HG02623 (cell line): Measurements from ENCODE around the gene AAR2.

Experiments
- ATAC-seq: cut with Tn5 transposase; IDR thresholded peaks from one replicate; pipeline ENCODE4 v1.9.1; 2021; ENCODE audit warnings: moderate library complexity; ENCODE audit not compliant: unreplicated experiment

AAR2 gene

DNA sequence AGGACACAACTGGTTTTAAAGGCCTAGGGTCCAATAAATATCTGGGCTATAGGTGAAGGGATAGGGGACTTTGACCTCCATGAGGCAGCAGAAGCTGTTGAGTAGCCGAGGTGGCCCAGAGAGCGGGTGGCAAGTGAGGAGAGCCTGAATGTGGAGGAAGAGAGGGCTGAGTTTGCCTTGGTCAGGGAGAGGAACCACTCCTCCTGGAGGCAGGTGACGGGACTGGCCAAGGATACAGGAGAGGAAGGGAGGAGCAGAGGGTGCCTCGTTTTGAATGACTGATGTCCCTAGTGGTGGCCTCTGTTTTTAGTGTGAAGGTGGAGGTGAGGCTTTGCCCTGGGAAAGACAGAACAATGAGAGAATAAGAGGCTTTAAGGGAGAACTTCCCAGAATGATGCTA is 19.1 kb upstream of the AAR2 start:
- no peak for ATAC-seq

- ATAC-seq, result no peak
Observed at GRCh38 chr20:36218380-36219064, 17.8 kb upstream of the AAR2 start.

GRCh38 chr20:36219671-36220220 is 16.5 kb upstream of the AAR2 start:
- ATAC-seq, result no peak

- no peak for ATAC-seq
Observed at GRCh38 chr20:36225666-36226065, 10.6 kb upstream of the AAR2 start.

DNA sequence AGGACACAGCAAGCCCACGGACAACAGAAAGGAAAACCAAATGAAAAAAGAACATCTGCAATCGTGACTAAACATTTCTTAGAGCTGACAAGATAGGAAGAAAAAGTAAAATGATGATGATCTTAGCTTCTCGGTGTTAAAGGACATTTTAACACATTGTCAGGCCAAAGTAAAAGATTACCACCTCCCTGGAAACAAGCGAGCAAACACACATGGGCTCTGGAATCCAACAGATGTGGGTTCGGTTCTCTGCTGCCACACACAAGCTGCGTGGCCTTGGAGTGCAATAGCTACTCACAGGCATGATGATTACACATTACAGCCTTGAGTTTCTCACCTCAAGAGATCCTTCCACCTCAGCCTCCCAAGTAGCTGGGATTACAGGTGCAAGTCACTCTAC is 7.5 kb upstream of the AAR2 start:
- ATAC-seq, result no peak

- no peak for ATAC-seq
Observed at GRCh38 chr20:36230019-36230418, 6.3 kb upstream of the AAR2 start.

DNA sequence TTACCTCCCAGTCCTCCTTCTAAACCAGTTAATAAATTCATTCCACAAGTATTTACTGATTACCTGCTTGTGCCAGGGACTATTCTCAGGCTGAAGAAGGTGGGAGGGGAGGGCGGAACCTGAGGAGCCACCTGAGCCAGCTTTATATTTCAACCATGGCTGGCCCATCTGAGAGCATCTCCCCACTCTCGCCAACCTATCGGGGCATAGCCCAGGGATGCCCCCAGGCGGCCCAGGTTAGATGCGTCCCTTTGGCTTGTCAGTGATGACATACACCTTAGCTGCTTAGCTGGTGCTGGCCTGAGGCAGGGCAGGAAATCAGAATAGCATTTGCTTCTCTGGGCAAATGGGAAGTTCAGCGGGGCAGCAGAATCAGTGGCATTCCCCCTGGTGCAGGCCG is 4.9 kb upstream of the AAR2 start:
- no peak for ATAC-seq

DNA sequence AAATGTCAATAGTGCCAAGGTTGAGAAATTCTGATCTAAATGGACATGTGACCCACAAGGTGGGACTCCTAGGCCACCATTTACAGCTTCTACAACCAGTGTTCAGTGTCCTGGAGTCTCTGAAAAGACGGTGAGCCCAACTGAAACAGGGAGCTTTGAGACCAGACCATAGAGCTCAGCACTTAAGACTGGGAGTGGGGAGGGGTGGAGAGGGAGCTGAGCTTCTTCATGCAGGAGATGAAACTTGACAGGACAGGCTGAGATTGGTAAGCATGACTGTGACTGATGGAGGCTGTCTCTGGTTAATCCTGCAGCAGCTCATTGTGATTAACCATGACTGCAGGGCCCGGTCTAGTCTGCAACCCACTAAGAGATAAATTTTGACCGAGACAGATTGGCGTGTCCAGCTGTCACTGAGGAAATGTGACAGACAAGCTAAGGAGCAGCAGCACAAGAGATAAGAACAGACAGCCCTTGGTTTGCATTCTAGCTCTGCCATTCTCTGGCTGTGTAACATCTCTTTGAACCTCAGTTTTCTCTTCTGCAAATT is 1.4 kb upstream of the AAR2 start:
- ATAC-seq, result no peak

- no peak for ATAC-seq
Observed at GRCh38 chr20:36236786-36237121, 476 bp downstream of the AAR2 start.

GRCh38 chr20:36237477-36237876 is 1.2 kb downstream of the AAR2 start:
- no peak for ATAC-seq

DNA sequence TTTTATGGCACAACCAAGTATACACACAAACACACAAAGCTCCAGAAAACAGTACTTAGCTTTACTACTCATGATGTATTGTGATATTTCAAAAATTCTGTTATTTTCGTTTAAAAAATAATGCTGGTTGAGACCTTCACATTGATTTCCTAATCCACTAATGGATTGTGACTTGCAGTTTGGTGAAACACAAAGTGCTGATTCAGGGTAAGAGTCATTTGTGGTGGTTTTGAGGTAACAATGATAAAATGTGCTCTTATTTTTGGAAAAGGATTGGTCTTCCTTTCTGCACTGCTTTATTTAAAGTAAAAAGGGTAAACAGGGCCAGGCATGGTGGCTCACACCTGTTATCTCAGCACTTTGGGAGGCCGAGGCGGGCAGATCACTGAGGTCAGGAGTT is 1.9 kb downstream of the AAR2 start:
- ATAC-seq, result no peak

- no peak for ATAC-seq
Observed at GRCh38 chr20:36238760-36239159, 2.5 kb downstream of the AAR2 start.

DNA sequence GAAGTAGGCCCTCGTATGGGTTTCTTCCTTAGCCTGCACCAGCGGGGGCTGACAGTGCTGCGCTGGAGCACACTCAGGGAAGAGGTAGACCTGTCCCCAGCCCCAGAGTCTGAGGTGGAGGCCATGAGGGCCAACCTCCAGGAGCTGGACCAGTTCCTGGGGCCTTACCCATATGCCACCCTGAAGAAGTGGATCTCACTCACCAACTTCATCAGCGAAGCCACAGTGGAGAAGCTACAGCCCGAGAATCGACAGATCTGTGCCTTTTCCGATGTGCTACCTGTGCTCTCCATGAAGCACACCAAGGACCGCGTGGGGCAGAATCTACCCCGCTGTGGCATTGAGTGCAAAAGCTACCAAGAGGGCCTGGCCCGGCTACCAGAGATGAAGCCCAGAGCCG is 3.8 kb downstream of the AAR2 start:
- no peak for ATAC-seq

GRCh38 chr20:36241678-36242077 is 5.4 kb downstream of the AAR2 start:
- ATAC-seq, result no peak

DNA sequence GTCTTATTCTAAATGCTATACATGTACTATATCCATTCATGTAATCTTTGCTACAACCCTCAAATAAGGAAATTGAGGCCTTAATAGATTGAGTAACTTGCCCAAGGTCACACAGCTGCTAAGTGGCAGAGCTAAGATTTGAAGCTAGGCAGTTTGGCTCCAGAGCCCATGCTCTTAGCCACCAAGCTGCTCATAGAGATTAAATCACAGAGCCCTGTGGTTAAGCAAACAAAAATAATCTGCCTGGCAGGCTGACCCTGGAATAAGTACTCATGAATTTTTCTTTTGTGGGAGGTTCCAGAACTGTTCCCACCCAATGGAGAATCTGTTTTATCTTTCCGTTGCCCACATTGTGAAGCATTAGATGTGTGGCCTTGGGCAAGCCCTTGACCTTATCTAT is 7.4 kb downstream of the AAR2 start:
- no peak for ATAC-seq

DNA sequence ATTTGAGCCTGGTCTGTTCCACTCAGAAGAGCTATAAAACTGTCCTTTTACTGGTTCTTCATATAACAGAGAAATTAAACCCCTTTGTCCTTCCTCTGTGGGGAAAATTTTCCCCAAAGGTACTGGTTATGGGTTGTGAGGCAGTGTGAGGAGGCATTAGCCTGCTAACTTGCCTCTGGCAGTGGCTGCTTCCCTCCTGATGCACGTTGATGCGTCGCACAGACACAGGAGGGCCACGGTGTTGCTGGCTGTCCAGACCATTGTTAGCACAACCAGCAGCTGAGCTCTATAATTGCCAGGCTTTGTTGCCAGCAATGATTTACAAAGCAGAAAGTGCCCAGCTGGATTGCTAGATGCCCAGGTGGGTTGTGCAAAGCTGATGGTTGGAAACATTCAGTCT is 10.1 kb downstream of the AAR2 start:
- ATAC-seq, result no peak

DNA sequence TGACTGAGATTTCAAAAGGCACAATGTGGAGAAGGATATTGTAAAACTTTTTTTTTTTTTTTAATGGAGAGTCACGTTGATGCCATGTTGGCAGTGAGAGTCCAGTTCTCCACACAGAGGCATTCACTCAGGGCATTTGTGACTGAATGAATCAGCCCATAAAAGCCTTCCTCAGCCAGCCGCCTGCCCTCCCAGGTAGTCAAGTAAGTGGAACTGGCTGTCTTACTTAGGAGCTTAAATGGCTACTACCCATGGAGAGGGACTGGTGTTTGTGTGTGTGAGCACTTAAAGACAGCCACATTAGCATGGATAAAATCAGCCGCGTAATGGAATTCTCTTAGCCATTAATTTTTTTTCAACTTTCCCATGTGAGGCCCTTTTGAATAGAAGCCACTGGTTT is 12.6 kb downstream of the AAR2 start:
- ATAC-seq, result no peak

- ATAC-seq, result no peak
Observed at GRCh38 chr20:36249450-36249849, 13.2 kb downstream of the AAR2 start.

- no peak for ATAC-seq
Observed at GRCh38 chr20:36251426-36251825, 15.1 kb downstream of the AAR2 start.

GRCh38 chr20:36252511-36252910 is 16.2 kb downstream of the AAR2 start:
- no peak for ATAC-seq

- no peak for ATAC-seq
Observed at GRCh38 chr20:36253036-36253435, 16.8 kb downstream of the AAR2 start.

GRCh38 chr20:36254076-36254475 is 17.8 kb downstream of the AAR2 start:
- ATAC-seq, result no peak

DNA sequence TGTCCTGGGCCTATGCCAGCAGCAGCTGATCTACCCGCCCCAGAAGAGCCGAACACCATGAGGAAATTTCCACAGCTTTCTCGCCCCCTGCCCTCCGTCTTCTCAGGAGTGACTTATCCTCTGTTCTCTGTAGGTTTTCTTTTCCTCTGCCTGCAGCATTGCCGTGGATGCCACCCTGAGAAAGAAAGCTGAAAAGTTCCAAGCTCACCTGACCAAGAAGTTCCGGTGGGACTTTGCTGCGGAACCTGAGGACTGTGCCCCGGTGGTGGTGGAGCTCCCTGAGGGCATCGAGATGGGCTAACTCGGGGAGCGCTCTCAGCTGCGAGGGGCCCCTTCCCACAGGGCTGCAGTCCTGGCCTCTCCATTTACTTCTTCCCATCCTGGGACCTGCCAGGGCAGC is 19.2 kb downstream of the AAR2 start:
- ATAC-seq, result no peak
